Rectal smooth muscle tissue (tissue), 1 donor: ENCODE results near the gene FAM229A.
"Not testable (repeated sequence)": the region's sequence is repeated elsewhere in the genome, so short reads cannot be mapped to it uniquely, and the experiment has no call there.

ENCODE experiments used
- H3K27ac ChIP-seq: one replicate; pipeline ENCODE4 v1.7.0; 2013; ENCODE audit warnings: low read depth, low read length, inconsistent platforms
- H3K27me3 ChIP-seq: one replicate; pipeline ENCODE4 v1.7.0; 2013; ENCODE audit warnings: low read length; ENCODE audit not compliant: control insufficient read depth, insufficient read depth
- H3K36me3 ChIP-seq: one replicate; pipeline ENCODE4 v1.7.0; 2013; ENCODE audit warnings: low read length; ENCODE audit not compliant: control insufficient read depth, insufficient read depth
- H3K4me1 ChIP-seq: one replicate; pipeline ENCODE4 v1.7.0; 2013; ENCODE audit warnings: low read length; ENCODE audit not compliant: control insufficient read depth, insufficient read depth
- H3K4me3 ChIP-seq: one replicate; pipeline ENCODE4 v1.7.0; 2013; ENCODE audit warnings: low read length
- H3K9ac ChIP-seq: one replicate; pipeline ENCODE4 v1.7.0; 2013; ENCODE audit warnings: low read length

Gene FAM229A

DNA sequence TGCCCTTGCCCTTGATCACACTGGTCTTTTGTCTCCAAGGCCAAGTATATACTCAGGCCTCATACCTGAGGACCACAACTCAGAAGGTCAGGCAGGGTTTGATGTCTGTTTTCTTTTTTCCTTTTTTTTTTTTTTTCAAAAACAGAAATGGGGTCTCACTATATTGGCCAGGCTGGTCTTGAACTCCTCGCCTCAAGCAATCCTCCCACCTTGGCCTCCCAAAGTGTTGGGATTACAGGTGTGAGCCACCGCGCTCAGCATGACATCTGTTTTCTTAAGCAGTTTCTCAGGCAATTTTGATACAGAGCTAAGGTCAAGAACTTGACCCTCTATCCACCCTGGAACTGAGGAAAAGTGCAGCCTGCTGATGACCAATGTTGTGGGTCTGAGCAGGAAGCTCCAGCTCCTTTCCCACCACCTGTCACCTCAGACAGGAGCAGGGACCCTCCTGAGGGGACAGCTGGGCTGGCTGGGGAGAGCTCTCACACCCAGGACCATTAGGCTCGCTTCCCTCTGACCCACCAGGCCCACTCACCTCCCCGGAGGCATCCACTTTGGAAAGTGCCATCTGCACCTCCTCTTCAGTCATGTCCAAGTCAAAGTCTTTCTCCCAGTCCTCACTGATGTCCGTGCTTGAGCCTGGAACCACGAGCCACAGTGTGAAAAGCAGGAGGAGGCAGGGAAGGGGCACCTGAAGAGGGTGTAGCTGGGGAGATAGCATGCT lies 5.8 kb upstream of the FAM229A start:
- H3K4me1 ChIP-seq: no peaks in the 10 kb centered on the region
- no peak overlapping the region for H3K4me3 ChIP-seq
- H3K27ac ChIP-seq: no peak overlapping the region
- no peaks in the 10 kb centered on the region for H3K27me3 ChIP-seq
- H3K9ac ChIP-seq: no peak overlapping the region
- peaks cover 42% of the 10 kb centered on the region for H3K36me3 ChIP-seq

GRCh38 chr1:32365445-32365844 lies 3.2 kb upstream of the FAM229A start:
- no peaks in the 10 kb centered on the region for H3K27me3 ChIP-seq
- H3K36me3 ChIP-seq: peaks cover 29% of the 10 kb centered on the region
- H3K4me3 ChIP-seq: no peak overlapping the region
- H3K4me1 ChIP-seq: no peaks in the 10 kb centered on the region
- H3K27ac ChIP-seq: no peak overlapping the region
- H3K9ac ChIP-seq: no peak overlapping the region

GRCh38 chr1:32364836-32365235 lies 2.6 kb upstream of the FAM229A start:
- Histone ChIP-seq H3K4me1 (no peaks in the 10 kb centered on the region), H3K4me3 (no peak overlapping the region), H3K27ac (no peak overlapping the region), H3K27me3 (no peaks in the 10 kb centered on the region), H3K9ac (no peak overlapping the region), H3K36me3 (peaks cover 29% of the 10 kb centered on the region)

DNA sequence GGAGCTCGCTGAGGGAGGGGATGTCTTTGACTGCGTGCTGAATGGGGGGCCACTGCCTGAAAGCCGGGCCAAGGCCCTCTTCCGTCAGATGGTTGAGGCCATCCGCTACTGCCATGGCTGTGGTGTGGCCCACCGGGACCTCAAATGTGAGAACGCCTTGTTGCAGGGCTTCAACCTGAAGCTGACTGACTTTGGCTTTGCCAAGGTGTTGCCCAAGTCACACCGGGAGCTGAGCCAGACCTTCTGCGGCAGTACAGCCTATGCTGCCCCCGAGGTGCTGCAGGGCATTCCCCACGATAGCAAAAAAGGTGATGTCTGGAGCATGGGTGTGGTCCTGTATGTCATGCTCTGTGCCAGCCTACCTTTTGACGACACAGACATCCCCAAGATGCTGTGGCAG lies 1.4 kb upstream of the FAM229A start:
- Histone ChIP-seq H3K27me3 (no peaks in the 10 kb centered on the region), H3K9ac (no peak overlapping the region), H3K36me3 (peaks cover 25% of the 10 kb centered on the region), H3K27ac (no peak overlapping the region), H3K4me3 (no peak overlapping the region), H3K4me1 (no peaks in the 10 kb centered on the region)

DNA sequence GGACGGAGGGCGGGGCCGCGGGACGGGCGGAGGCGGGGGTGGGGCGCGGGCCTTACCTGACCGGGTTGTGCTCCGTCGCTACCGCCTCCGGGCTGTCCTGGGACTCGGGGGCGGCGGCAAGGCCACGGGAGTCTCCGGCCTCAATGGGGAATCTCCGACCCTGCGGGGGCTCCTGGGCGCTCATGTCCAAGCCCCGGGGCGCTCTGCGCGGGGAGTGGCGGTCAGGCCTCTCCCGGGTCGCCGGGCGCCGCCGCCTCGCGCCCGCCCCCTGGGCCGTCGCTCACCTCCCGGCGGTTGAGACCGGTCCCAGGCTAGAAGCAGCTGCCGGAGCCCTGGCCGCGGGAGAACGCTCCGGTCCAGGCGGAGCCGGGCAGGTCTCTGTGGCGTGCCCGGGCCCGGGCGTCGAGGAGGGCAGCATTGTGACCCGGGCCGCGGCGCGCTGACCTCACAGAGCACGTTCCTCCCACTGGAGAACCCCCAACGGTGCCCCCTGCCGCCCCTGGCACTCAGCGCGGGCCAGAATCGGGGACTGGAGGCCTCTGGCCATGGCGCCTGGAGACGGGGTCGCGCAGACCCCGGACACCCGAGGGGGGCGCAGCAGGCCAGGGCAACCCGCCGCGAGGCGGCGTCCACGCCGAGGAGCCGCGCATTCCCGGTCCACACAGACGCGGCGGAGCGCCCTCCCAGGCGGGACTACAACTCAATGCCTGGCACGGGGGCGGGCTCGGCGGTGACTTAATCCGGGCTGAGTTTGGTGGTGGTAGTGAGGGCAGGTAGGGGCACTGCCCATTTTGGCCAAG lies 411 bp downstream of the FAM229A start:
- Histone ChIP-seq H3K27ac (no peak overlapping the region), H3K4me1 (no peaks in the 10 kb centered on the region), H3K4me3 (peak overlapping the region; percentile 52), H3K9ac (no peak overlapping the region), H3K36me3 (peaks cover 15% of the 10 kb centered on the region), H3K27me3 (no peaks in the 10 kb centered on the region)

- no peaks in the 10 kb centered on the region for H3K27me3 ChIP-seq
- H3K4me3 ChIP-seq: no peak overlapping the region
- H3K36me3 ChIP-seq: peaks cover 11% of the 10 kb centered on the region
- H3K4me1 ChIP-seq: no peaks in the 10 kb centered on the region
- no peak overlapping the region for H3K27ac ChIP-seq
- no peak overlapping the region for H3K9ac ChIP-seq
Measured at GRCh38 chr1:32361308-32361673, 994 bp downstream of the FAM229A start.

DNA sequence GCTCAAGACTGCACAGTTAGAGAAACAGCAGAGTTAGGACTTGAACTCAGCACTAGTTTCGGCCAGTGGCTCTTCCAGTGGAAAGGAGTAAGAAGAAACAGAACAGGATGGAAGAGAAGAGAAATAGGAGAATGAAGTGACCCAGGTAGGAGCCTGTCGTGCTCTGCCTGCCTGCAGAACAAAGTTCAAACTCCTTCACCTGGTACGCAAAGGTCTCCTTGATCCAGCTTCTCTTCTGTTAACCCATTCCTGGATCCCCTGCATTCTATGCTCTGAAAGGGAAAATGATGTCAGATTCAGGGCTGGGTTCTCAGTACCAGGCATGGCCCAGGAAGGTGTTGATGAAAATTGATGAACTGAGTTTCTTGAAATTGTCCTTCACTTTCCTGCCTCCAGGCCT lies 3.9 kb downstream of the FAM229A start:
- H3K27me3 ChIP-seq: no peaks in the 10 kb centered on the region
- no peak overlapping the region for H3K9ac ChIP-seq
- H3K36me3 ChIP-seq: no peaks in the 10 kb centered on the region
- no peak overlapping the region for H3K4me3 ChIP-seq
- H3K27ac ChIP-seq: no peak overlapping the region
- H3K4me1 ChIP-seq: no peaks in the 10 kb centered on the region

- H3K4me1 ChIP-seq: no peaks in the 10 kb centered on the region
- no peaks in the 10 kb centered on the region for H3K27me3 ChIP-seq
- no peak overlapping the region for H3K27ac ChIP-seq
- H3K4me3 ChIP-seq: no peak overlapping the region
- H3K9ac ChIP-seq: no peak overlapping the region
- H3K36me3 ChIP-seq: no peaks in the 10 kb centered on the region
Measured at GRCh38 chr1:32357614-32358013, 4.7 kb downstream of the FAM229A start.

GRCh38 chr1:32356478-32356877 lies 5.8 kb downstream of the FAM229A start:
- Histone ChIP-seq H3K9ac (no peak overlapping the region), H3K27ac (no peak overlapping the region), H3K4me1 (peaks cover 3% of the 10 kb centered on the region), H3K27me3 (no peaks in the 10 kb centered on the region), H3K36me3 (no peaks in the 10 kb centered on the region), H3K4me3 (no peak overlapping the region)

- H3K4me3 ChIP-seq, H3K36me3 ChIP-seq, H3K27ac ChIP-seq, H3K9ac ChIP-seq, H3K4me1 ChIP-seq, H3K27me3 ChIP-seq: not testable (repeated sequence)
Measured at GRCh38 chr1:32355778-32356177, 6.5 kb downstream of the FAM229A start.

DNA sequence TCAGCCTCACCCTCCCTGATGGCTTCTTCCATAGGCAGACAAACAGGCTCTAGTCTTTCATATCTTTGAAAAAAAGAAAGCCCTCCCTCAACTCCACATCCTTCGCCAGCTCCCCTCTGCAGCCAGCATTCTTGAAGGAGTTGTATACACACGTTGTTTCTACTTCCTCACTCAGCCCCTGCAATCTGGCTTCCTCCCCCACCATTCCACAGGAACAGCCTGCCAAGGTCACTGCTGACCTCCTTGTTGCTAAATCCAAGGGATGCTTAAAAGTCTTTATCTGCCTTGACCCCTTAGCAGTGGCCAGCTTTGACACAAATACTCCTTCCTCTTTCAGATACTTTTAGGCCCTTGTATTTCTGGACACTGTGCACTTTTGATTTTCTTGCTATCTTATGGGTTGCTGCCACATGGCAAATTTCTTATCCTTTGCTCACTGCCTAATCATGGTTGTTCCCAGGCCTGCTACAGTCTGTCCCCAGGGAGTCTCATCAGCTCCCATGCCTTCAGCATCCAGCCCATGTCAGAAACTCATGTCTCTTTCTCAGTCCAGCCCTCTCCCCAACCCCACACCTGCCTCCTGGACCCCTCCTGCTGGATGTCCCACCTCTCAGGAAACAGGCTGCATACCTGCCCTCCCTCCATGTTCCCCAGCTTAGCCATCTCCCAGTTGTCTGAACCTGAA lies 8.3 kb downstream of the FAM229A start:
- Histone ChIP-seq H3K4me1 (peaks cover 3% of the 10 kb centered on the region), H3K9ac (no peak overlapping the region), H3K27ac (no peak overlapping the region), H3K4me3 (no peak overlapping the region), H3K36me3 (no peaks in the 10 kb centered on the region), H3K27me3 (no peaks in the 10 kb centered on the region)

DNA sequence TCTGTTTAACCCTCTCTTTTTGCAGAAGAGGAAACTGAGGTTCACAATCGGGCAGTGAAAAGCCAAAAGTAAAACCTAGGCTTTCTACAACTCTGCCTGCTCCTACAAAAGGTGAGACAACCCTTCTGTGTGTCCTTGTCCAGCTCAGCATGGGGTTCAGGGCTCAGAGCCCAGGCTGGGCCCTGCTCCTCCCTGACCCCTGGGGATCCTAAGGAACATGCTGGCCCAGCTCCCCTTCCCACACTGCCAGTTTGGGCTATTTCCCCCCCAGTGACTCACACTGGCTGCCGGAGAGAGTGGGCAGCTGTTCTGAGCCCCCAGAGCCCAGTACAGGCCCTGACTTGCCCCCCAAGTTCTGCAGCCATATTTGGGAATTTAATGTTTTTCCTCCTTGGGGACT lies 8.9 kb downstream of the FAM229A start:
- Histone ChIP-seq H3K4me1 (peaks cover 3% of the 10 kb centered on the region), H3K36me3 (no peaks in the 10 kb centered on the region), H3K9ac (no peak overlapping the region), H3K27ac (no peak overlapping the region), H3K27me3 (no peaks in the 10 kb centered on the region), H3K4me3 (no peak overlapping the region)
